ENCODE measurements around the gene ELOVL1. TPM values are rescaled to one million over a fixed set of nuclear protein-coding genes. Genes with fewer than 3 reads are reported as not detected.
A peak's percentile ranks its signal among the peaks of the same experiment; 100 is the strongest.

Gene ELOVL1
- total RNA-seq, 1 experiment from 2014 or later: 115 TPM

GRCh38 chr1:43358121-43358745, 9.6 kb downstream of the ELOVL1 start:
- peaks cover 45% of the 10 kb centered on the region for H3K4me1 ChIP-seq (replicated peaks)
- no peaks in the 10 kb centered on the region for H3K27me3 ChIP-seq (replicated peaks)
- DNase-seq (ENCODE audit: low read depth in 1 of 2, low spot score in 2 of 2): peak in 1 of 2 experiments; percentile 88
- H3K27ac ChIP-seq: peak overlapping the region; percentile 88
- H3K4me3 ChIP-seq: peak overlapping the region; percentile 54
- H3K36me3 ChIP-seq: peaks cover 47% of the 10 kb centered on the region
- no peaks in the 10 kb centered on the region for H3K9me3 ChIP-seq (replicated peaks)

- Histone ChIP-seq H3K27me3 (replicated peaks) (no peaks in the 10 kb centered on the region), H3K9me3 (replicated peaks) (no peaks in the 10 kb centered on the region), H3K4me1 (replicated peaks) (peaks cover 45% of the 10 kb centered on the region), H3K27ac (no peak overlapping the region), H3K4me3 (no peak overlapping the region), H3K36me3 (peaks cover 37% of the 10 kb centered on the region)
- no peak for DNase-seq (ENCODE audit: low read depth in 1 of 2, low spot score in 2 of 2)
Measured at GRCh38 chr1:43357251-43357650, 10.6 kb downstream of the ELOVL1 start.

GRCh38 chr1:43354936-43355335, 12.9 kb downstream of the ELOVL1 start:
- no peak for DNase-seq (ENCODE audit: low read depth in 1 of 2, low spot score in 2 of 2)
- no peaks in the 10 kb centered on the region for H3K27me3 ChIP-seq (replicated peaks)
- no peak overlapping the region for H3K27ac ChIP-seq
- no peak overlapping the region for H3K4me3 ChIP-seq
- H3K36me3 ChIP-seq: peaks cover 14% of the 10 kb centered on the region
- peaks cover 33% of the 10 kb centered on the region for H3K4me1 ChIP-seq (replicated peaks)
- H3K9me3 ChIP-seq (replicated peaks): no peaks in the 10 kb centered on the region

GRCh38 chr1:43354471-43354870, 13.3 kb downstream of the ELOVL1 start:
- Histone ChIP-seq H3K4me1 (replicated peaks) (peaks cover 33% of the 10 kb centered on the region), H3K4me3 (no peak overlapping the region), H3K27ac (no peak overlapping the region), H3K36me3 (peaks cover 10% of the 10 kb centered on the region), H3K27me3 (replicated peaks) (no peaks in the 10 kb centered on the region), H3K9me3 (replicated peaks) (no peaks in the 10 kb centered on the region)
- no peak for DNase-seq (ENCODE audit: low read depth in 1 of 2, low spot score in 2 of 2)

- Histone ChIP-seq H3K27me3 (replicated peaks) (no peaks in the 10 kb centered on the region), H3K27ac (no peak overlapping the region), H3K4me3 (no peak overlapping the region), H3K4me1 (replicated peaks) (peaks cover 29% of the 10 kb centered on the region), H3K36me3 (0 out of 2 replicates have a peak, but pooled peaks cover 3% of the 10 kb centered on the region), H3K9me3 (replicated peaks) (no peaks in the 10 kb centered on the region)
- no peak for DNase-seq (ENCODE audit: low read depth in 1 of 2, low spot score in 2 of 2)
Measured at GRCh38 chr1:43352881-43353280, 14.9 kb downstream of the ELOVL1 start.

- Histone ChIP-seq H3K4me1 (replicated peaks) (peaks cover 24% of the 10 kb centered on the region), H3K36me3 (0 out of 2 replicates have a peak, but pooled peaks cover 3% of the 10 kb centered on the region), H3K9me3 (replicated peaks) (no peaks in the 10 kb centered on the region), H3K27me3 (replicated peaks) (no peaks in the 10 kb centered on the region), H3K4me3 (no peak overlapping the region), H3K27ac (no peak overlapping the region)
- DNase-seq (ENCODE audit: low read depth in 1 of 2, low spot score in 2 of 2): no peak
Measured at GRCh38 chr1:43352351-43352705, 15.5 kb downstream of the ELOVL1 start.

- no peaks in the 10 kb centered on the region for H3K36me3 ChIP-seq
- H3K9me3 ChIP-seq (replicated peaks): no peaks in the 10 kb centered on the region
- H3K27me3 ChIP-seq (replicated peaks): no peaks in the 10 kb centered on the region
- H3K27ac ChIP-seq: no peak overlapping the region
- H3K4me3 ChIP-seq: no peak overlapping the region
- H3K4me1 ChIP-seq (replicated peaks): peaks cover 20% of the 10 kb centered on the region
- no peak for DNase-seq (ENCODE audit: low read depth in 1 of 2, low spot score in 2 of 2)
Measured at GRCh38 chr1:43351421-43352350, 16.1 kb downstream of the ELOVL1 start.

GRCh38 chr1:43350976-43351375, 16.8 kb downstream of the ELOVL1 start:
- Histone ChIP-seq H3K4me1 (replicated peaks) (peaks cover 20% of the 10 kb centered on the region), H3K36me3 (no peaks in the 10 kb centered on the region), H3K4me3 (no peak overlapping the region), H3K27ac (no peak overlapping the region), H3K9me3 (replicated peaks) (no peaks in the 10 kb centered on the region), H3K27me3 (replicated peaks) (no peaks in the 10 kb centered on the region)
- no peak for DNase-seq (ENCODE audit: low read depth in 1 of 2, low spot score in 2 of 2)

- no peaks in the 10 kb centered on the region for H3K27me3 ChIP-seq (replicated peaks)
- H3K36me3 ChIP-seq: no peaks in the 10 kb centered on the region
- DNase-seq (ENCODE audit: low read depth in 1 of 2, low spot score in 2 of 2): peak; percentile 65 to 75
- H3K9me3 ChIP-seq (replicated peaks): no peaks in the 10 kb centered on the region
- no peak overlapping the region for H3K27ac ChIP-seq
- H3K4me1 ChIP-seq (replicated peaks): peaks cover 20% of the 10 kb centered on the region
- no peak overlapping the region for H3K4me3 ChIP-seq
Measured at GRCh38 chr1:43349594-43350306, 18.1 kb downstream of the ELOVL1 start.

- DNase-seq (ENCODE audit: low read depth in 1 of 2, low spot score in 2 of 2): no peak
Measured at GRCh38 chr1:43348809-43349593, 18.8 kb downstream of the ELOVL1 start.

GRCh38 chr1:43348343-43348808, 19.4 kb downstream of the ELOVL1 start:
- no peaks in the 10 kb centered on the region for H3K9me3 ChIP-seq (replicated peaks)
- no peak for DNase-seq (ENCODE audit: low read depth in 1 of 2, low spot score in 2 of 2)
- no peak overlapping the region for H3K27ac ChIP-seq
- H3K4me1 ChIP-seq (replicated peaks): peaks cover 20% of the 10 kb centered on the region
- H3K27me3 ChIP-seq (replicated peaks): no peaks in the 10 kb centered on the region
- H3K4me3 ChIP-seq: no peak overlapping the region
- no peaks in the 10 kb centered on the region for H3K36me3 ChIP-seq

More at GRCh38 chr1:43348809-43349593, 18.8 kb downstream of the ELOVL1 start:
- Histone ChIP-seq H3K27me3 (replicated peaks) (no peaks in the 10 kb centered on the region), H3K27ac (no peak overlapping the region), H3K4me1 (replicated peaks) (peaks cover 20% of the 10 kb centered on the region), H3K9me3 (replicated peaks) (no peaks in the 10 kb centered on the region), H3K36me3 (no peaks in the 10 kb centered on the region), H3K4me3 (no peak overlapping the region)

- peaks cover 20% of the 10 kb centered on the region for H3K4me1 ChIP-seq (replicated peaks)
- H3K4me3 ChIP-seq: no peak overlapping the region
- no peaks in the 10 kb centered on the region for H3K9me3 ChIP-seq (replicated peaks)
- no peaks in the 10 kb centered on the region for H3K27me3 ChIP-seq (replicated peaks)
- no peak overlapping the region for H3K27ac ChIP-seq
- no peak for DNase-seq (ENCODE audit: low read depth in 1 of 2, low spot score in 2 of 2)
- no peaks in the 10 kb centered on the region for H3K36me3 ChIP-seq
Measured at GRCh38 chr1:43346636-43347035, 21.2 kb downstream of the ELOVL1 start.

GRCh38 chr1:43345120-43345519, 22.7 kb downstream of the ELOVL1 start:
- Histone ChIP-seq H3K4me3 (no peak overlapping the region), H3K36me3 (no peaks in the 10 kb centered on the region), H3K27me3 (replicated peaks) (no peaks in the 10 kb centered on the region), H3K4me1 (replicated peaks) (peaks cover 11% of the 10 kb centered on the region), H3K9me3 (replicated peaks) (no peaks in the 10 kb centered on the region), H3K27ac (no peak overlapping the region)
- DNase-seq (ENCODE audit: low read depth in 1 of 2, low spot score in 2 of 2): no peak
